HG02973 (cell line): Measurements from ENCODE around the gene GDF10.

Experiments used
- ATAC-seq: cut with Tn5 transposase; IDR thresholded peaks from one replicate; pipeline ENCODE4 v1.9.1; 2021; ENCODE audit warnings: moderate library complexity; ENCODE audit not compliant: unreplicated experiment

The GDF10 gene

GRCh38 chr10:47291682-47292081, 8.3 kb upstream of the GDF10 start:
- no peak for ATAC-seq

DNA sequence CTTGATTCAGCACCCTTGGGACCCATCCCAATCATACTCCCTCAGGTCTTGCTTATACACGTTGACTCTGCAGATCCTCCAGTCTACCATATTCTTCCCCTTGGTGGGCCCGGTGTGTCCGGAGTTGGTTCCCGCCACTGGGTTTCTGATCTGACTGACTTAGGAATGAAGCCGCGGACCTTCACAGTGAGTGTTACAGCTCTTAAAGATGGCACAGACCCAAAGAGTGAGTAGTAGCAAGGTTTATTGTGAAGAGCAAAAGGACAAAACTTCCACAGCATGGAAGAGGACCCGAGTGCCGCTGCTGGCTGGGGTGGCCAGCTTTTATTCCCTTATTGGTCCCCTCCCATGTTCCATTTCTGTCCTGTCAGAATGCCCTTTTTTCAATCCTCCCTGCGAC, 5.9 kb upstream of the GDF10 start:
- no peak for ATAC-seq

GRCh38 chr10:47294501-47294900, 5.5 kb upstream of the GDF10 start:
- ATAC-seq, result no peak

DNA sequence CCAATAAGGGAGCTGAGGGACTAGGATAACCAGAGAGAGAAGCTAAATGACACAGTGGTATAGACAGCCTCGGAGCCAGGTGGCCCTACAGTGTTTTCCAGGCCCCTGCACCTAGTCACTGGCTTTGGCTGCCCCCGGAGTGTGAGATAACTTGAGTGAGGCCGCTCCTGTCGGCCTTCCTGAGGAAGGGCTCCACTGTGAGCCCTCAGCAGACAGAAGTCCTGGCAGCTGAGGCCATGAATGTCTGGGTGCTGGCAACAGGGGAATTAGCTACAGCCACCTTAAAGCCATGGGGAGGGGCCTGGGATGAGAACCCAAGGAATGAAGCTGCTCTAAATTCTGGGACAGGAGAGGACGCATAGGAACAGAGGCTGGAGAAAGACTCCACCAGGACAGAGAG, 4.6 kb upstream of the GDF10 start:
- ATAC-seq, result no peak

DNA sequence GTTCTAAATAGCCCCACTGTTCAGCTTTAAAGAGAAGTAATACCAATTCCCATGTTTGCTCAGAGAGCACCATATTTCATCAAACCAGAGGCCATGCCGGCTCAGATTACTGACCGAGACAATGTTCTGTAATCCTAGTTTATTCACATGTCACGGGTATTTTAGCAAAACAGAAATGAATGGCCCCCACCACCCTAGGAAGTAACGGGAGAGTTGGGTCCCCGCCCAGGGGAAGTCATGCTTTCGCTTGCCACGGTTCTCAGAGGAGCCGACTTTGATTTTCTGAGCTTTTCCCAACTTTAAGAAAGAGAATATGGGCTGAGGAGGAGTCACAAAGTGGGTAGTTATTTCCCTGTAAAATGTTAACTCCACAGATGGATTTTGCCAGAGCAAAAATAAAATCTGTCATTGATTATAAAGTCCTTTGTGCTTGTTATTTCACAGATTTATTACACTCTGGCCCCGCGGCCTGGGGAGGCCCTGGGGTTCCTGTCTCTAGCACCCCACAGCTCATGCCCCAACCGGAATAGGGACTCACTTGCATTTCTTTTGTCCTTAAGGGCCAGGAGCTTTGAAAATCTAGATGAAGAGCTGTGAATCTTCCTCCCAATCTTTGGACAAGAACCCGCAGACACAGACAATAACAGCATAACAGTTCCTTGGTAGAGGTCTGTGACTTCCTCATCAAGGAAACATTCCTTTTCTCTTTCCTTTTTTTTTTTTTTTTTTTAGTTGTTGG, 3.7 kb upstream of the GDF10 start:
- no peak for ATAC-seq

DNA sequence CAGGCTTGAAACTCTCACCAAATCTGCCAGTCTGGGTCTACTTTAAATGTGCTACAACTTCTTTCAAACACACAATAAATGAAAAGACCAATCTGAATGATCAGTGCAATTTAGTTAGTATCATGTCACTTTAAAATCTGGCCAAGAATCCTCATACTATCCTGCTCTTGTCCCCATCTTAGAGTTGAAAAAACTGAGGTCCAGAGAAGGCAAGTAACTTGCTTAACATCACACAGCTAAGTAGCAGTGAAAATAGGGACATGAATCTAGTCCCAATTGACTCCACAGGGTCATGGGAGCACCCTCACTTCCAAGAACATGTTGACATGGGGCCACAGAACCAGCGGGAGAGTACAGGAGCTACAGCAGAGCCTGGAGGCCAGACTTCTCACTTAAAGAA, 3.1 kb upstream of the GDF10 start:
- ATAC-seq, result no peak

- ATAC-seq, result no peak
Measured at GRCh38 chr10:47297866-47298540, 2.0 kb upstream of the GDF10 start.

DNA sequence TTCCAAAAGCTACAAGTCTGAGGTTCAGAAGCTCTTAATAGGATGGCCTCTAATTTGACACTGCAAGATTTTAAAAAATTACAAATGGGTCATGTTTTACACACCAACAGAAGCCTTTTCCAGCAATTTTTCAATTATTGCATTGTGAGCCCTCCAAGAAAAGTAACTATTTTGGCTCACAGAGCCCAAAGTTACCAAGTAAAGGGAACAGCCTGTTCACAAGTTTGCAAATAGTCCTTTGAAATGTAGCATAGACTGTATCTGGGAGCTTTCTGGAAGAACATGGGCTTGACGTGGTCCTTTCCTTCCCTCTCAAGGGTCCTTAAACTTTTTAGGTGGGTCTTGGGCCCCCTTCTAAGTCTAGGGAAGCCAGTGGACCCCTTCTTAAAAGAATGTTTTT, 1.3 kb upstream of the GDF10 start:
- ATAC-seq, result no peak

DNA sequence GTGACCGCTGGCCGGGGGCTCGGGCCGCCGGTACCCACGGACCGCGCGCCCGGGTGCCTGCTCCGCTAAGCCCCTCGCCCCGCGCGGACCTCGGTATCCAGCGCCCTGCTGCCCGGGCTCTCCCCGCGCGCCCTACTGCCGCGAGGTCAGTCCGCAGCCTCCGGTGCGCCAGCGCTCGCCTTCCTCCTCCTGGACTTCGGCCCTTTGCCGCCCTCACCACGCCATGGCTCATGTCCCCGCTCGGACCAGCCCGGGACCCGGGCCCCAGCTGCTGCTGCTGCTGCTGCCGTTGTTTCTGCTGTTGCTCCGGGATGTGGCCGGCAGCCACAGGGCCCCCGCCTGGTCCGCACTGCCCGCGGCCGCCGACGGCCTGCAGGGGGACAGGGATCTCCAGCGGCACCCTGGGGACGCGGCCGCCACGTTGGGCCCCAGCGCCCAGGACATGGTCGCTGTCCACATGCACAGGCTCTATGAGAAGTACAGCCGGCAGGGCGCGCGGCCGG, 483 bp downstream of the GDF10 start:
- ATAC-seq, result no peak

- ATAC-seq, result no peak
Measured at GRCh38 chr10:47301833-47302232, 1.8 kb downstream of the GDF10 start.

DNA sequence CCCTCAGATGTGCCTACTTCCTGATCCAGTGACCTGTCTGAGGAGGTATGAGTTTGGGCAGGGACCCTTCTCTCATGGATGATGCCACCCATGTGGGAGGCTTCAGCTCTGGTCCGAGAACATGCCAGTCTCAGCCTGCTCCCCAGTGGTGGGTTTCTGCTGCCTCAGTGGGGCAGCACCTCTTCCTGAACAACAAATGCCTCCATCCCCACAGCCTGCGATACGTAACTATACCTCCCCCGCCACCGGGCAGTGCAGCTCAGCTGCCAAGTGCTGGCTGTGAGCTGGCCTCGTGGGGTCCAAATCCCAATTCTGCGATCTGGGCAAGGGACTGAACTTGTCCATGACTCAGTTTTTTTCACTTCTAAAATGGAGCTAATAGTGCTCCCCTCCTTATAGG, 3.1 kb downstream of the GDF10 start:
- no peak for ATAC-seq

GRCh38 chr10:47303866-47304265, 3.9 kb downstream of the GDF10 start:
- ATAC-seq, result no peak

GRCh38 chr10:47305566-47305965, 5.6 kb downstream of the GDF10 start:
- no peak for ATAC-seq

GRCh38 chr10:47306387-47307210, 6.6 kb downstream of the GDF10 start:
- no peak for ATAC-seq

DNA sequence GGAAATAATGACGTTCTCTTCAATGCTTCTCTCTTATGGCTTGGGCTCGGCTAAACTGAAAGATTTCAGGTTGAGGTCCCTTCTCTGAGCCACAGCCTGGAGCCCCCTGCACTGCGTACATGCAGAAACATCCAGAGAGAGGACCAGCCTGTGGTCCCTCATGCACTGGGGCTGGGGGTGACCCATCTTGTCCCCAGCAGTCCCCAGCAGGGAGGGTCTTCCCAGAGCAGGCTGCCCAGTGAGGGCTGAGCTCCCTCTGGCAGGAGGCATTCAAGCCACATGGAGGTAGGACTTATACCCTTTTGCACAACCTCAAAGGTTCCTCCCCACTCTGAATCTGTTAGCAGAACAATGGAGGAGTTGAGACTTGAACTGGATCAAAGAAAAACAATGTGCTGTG, 7.4 kb downstream of the GDF10 start:
- ATAC-seq, result no peak

DNA sequence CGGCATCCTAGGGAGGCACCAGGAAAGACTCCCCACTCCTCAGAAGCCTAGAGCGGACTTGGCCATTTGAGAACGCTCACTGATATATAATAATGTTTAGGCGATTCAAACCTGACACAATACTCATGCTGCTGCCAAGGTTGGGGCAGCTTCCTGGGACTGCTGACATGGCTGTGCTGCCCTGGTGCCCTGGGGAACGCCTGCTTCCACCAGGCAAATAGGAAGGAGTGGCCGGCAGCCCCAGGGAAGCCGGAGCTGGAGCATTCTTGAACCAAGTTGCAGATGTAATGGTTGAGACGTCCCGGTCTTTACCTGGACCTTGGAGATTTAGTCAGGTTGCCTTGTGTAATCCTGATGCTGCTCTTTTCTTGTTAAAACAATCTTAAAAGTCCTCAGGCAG, 8.8 kb downstream of the GDF10 start:
- no peak for ATAC-seq

DNA sequence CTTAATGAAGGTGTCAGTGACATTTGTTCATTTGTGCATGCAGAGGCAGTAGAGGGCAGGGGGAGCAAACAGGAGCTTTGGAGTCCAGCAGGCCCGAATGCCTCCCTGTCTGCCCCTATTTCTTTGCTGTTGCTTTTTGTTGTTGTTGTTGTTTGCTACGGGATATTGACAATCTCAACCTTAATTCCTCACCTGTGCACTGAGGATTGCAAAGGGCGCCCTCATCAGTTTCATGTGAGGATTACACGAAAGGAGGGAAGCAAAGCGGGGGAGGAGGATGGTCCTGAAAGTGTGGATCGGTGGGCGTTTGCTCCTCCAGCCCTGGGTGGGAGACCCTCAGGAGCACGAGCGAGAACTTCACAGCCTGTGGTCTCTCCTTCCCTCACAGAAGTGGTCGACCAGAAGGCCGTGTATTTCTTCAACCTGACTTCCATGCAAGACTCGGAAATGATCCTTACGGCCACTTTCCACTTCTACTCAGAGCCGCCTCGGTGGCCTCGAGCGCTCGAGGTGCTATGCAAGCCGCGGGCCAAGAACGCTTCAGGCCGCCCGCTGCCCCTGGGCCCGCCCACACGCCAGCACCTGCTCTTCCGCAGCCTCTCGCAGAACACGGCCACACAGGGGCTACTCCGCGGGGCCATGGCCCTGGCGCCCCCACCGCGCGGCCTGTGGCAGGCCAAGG, 9.6 kb downstream of the GDF10 start:
- ATAC-seq, result no peak

DNA sequence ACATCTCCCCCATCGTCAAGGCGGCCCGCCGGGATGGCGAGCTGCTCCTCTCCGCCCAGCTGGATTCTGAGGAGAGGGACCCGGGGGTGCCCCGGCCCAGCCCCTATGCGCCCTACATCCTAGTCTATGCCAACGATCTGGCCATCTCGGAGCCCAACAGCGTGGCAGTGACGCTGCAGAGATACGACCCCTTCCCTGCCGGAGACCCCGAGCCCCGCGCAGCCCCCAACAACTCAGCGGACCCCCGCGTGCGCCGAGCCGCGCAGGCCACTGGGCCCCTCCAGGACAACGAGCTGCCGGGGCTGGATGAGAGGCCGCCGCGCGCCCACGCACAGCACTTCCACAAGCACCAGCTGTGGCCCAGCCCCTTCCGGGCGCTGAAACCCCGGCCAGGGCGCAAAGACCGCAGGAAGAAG, 10.1 kb downstream of the GDF10 start:
- ATAC-seq, result no peak

DNA sequence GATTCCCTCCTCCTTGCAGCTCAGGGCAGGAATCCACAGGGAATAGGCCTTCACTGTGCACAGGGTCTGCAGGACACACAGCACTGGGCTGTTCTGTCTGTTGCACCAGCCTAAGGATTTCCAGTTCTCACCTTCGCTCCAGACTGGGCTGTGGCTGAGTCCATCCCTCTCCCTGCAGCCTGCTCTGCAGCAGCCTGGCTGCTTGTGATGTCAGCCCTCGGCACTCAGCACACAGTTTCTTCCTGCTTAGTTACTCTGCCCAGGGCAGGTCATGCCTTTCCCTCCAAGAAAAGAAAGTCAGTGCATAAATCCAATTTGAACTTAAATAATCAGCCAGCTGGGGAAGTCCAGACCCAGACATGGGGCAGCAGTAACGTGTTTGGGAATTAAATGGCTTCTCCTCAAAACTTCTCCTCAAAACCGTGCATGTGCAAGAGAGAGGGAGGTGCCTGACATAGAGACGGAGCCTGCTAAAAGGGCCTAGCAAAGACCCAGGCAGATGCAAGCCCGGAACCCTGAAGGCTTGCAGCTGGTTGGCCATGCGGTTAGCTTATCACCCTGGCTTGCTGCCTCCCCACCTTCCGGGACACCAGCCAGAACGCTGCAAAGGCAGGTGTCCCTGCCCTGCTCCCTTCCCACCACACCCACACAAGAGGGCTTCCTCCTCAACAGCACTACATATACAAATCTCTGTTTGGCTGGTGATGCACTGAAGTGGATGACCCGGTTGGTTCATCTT, 11.4 kb downstream of the GDF10 start:
- no peak for ATAC-seq

GRCh38 chr10:47311932-47312662, 12.1 kb downstream of the GDF10 start:
- no peak for ATAC-seq
